SK-N-SH (cell line): Measurements from ENCODE around the gene COIL.
"Not testable (repeated sequence)": the region's sequence is repeated elsewhere in the genome, so short reads cannot be mapped to it uniquely, and the experiment has no call there.

Experiments
- CHD2 ChIP-seq: fragments of 150-350 bp; IDR thresholded peaks from 2 replicates; pipeline ENCODE4 v1.6.1; 2018; ENCODE audit warnings: low read length; ENCODE audit not compliant: partially characterized antibody
- CTCF ChIP-seq: fragments of 200-600 bp; sonication (generic); IDR thresholded peaks from 2 replicates; pipeline ENCODE4 v1.6.1; 2017; ENCODE audit warnings: antibody characterized with exemption, mild to moderate bottlenecking, moderate library complexity
- FOXM1 ChIP-seq: IDR thresholded peaks from 2 replicates; pipeline ENCODE4 v1.4.0; 2012; ENCODE audit warnings: low read depth, mild to moderate bottlenecking
- IRF3 ChIP-seq: fragments of 150-350 bp; IDR thresholded peaks from 2 replicates; pipeline ENCODE4 v1.6.1; 2016; ENCODE audit warnings: mild to moderate bottlenecking, low read depth, low read length
- RCOR1 ChIP-seq: fragments of 150-350 bp; IDR thresholded peaks from 2 replicates; pipeline ENCODE4 v1.6.1; 2017; ENCODE audit warnings: antibody characterized with exemption, low read length
- RXRA ChIP-seq: IDR thresholded peaks from 2 replicates; pipeline ENCODE4 v1.4.0; 2012; ENCODE audit warnings: low read depth, mild to moderate bottlenecking, borderline replicate concordance
- USF1 ChIP-seq: IDR thresholded peaks from 2 replicates; pipeline ENCODE4 v1.4.0; 2012; ENCODE audit warnings: low read depth, borderline replicate concordance

- TF ChIP-seq FOXM1, USF1, CTCF, IRF3, RCOR1, RXRA, CHD2: not testable (repeated sequence)
Observed at GRCh38 chr17:56938206-56938605, 22.6 kb downstream of the COIL start.
